ENCODE measurements around the gene SIRT2.
A peak's percentile ranks its signal among the peaks of the same experiment; 100 is the strongest.
"Not testable (repeated sequence)": the region's sequence is repeated elsewhere in the genome, so short reads cannot be mapped to it uniquely, and the experiment has no call there.

SIRT2 gene

GRCh38 chr19:38899447-38900201, at the start of gene SIRT2, which contains the start of gene NFKBIB:
Gene SIRT2 (minus strand): TSS chr19:38899618. CDS start chr19:38899521, 97 bp downstream.
Gene NFKBIB (plus strand): TSS chr19:38899969. CDS start chr19:38900033, 64 bp downstream.
- peak; percentile 91 to 95 for DNase-seq (ENCODE audit: low read depth in 2 of 2)

GRCh38 chr19:38946229-38947010, 47.0 kb upstream of the SIRT2 start:
- no peak for DNase-seq (ENCODE audit: low read depth in 2 of 2)

- no peak for DNase-seq (ENCODE audit: low read depth in 2 of 2)
Observed at GRCh38 chr19:38945562-38946228, 46.3 kb upstream of the SIRT2 start.

DNA sequence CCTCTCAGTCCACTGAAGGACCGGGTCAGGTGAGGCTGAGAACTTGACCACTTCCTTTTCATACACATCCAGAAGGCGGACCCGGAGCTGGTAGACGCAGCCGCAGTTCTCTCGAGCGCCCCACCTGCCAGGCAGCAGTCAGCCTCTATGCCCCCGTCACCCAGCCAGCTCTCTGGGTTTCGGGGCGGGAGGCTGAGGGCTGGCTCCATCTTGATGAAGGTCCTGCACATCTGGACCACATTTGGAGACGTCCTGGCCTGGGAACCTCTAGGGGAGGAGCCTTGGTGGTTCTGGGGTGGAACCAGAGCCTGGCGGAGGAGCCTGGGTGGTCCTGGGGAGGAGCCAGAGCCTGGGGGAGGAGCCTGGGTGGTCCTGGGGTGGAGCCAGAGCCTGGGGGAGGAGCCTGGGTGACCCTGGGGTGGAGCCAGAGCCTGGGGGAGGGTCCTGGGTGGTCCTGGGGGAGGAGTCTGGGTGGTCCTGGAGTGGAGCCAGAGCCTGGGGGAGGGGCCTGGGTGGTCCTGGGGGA, 45.6 kb upstream of the SIRT2 start:
- DNase-seq (ENCODE audit: low read depth in 2 of 2) = no peak

DNA sequence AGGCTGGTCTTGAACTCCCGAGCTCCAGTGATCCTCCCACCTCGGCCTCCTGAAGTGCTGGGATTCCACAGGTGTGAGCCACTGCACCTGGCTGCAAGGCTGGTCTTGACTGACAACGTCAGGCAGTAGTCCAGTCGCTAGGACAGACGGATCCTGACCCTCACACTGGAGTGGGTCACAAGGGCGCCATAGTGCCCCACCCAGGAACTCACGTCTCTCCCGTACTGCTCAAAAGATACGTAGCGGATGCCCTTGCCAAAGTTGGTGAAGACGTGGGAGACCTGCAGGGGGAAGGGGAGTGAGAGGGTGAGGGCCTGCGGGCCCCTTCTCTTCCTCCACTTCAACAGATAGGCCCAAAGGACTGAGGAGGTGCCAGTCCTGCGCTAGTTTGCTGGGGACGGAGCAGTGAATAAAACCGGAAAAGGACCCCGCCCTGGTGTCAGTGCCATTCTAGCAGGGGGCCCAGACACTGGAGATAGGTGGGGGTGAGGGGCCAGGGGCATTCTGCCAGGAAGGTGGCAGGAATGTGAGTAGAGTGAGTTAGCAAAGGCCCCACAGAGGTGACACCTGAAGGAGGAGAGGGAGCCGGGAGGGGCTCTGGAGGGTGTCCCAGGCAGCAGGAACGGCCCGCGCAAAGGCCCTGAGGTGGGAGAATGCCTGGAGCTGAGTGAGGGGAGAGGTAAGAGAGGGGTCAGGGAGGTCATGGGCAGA, 43.2 kb upstream of the SIRT2 start:
- no peak for DNase-seq (ENCODE audit: low read depth in 2 of 2)

DNA sequence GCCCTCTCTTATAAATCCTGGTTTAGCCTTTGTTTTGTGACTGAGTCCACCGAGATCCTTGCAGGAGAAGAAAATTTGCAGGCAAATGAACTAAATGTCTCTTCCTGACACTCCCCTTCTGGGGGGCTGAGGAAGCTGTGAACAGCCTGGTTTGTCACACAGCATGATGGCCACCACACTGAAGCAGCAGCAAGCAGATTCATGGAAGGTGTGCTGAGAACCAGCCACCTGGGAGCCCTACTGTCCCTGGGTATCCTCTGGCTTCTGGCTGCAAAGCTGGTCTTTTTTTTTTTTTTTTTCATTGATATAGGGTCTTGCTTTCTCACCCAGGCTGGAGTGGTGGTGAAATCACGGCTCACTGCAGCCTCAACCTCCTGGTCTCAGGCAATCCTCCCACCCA, 42.6 kb upstream of the SIRT2 start:
- DNase-seq (ENCODE audit: low read depth in 2 of 2) = no peak

DNA sequence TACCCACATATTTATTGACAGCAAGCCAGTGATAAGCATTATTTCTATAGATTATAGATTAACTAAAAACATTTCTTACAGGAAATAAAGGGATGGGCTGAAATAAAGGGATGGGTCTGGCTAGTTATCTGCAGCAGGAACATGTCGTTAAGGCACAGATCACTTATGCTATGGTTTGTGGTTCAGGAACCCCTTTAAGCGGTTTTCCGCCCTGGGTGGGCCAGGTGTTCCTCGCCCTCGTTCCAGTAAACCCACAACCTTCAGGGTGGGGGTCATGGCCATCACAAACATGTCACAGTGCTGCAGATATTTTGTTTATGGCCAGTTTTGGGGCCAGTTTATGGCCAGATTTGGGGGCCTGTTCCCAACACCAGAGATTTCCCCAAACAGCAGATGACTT, 42.0 kb upstream of the SIRT2 start:
- not testable (repeated sequence) for DNase-seq (ENCODE audit: low read depth in 2 of 2)

- DNase-seq (ENCODE audit: low read depth in 2 of 2) = no peak
Observed at GRCh38 chr19:38939957-38940356, 40.5 kb upstream of the SIRT2 start.

DNA sequence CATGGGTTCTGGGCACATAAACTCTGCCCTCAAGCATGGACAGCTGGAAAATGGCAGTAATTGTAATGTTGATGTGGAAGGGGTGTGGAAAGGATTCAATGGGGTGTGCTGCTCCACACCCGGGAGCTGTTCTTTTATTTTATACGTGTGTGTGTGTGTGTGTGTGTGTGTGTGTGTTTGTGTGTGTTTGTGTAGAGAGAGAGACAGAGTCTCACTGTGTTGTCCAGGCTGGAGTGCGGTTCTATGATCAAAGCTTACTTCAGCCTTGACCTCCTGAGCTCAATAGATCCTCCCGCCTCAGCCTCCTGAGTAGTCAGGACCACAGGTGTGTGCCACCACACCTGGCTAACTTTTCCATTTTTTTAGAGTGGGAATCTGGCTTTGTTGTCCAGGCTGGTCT, 34.1 kb upstream of the SIRT2 start:
- DNase-seq (ENCODE audit: low read depth in 2 of 2) = no peak

DNA sequence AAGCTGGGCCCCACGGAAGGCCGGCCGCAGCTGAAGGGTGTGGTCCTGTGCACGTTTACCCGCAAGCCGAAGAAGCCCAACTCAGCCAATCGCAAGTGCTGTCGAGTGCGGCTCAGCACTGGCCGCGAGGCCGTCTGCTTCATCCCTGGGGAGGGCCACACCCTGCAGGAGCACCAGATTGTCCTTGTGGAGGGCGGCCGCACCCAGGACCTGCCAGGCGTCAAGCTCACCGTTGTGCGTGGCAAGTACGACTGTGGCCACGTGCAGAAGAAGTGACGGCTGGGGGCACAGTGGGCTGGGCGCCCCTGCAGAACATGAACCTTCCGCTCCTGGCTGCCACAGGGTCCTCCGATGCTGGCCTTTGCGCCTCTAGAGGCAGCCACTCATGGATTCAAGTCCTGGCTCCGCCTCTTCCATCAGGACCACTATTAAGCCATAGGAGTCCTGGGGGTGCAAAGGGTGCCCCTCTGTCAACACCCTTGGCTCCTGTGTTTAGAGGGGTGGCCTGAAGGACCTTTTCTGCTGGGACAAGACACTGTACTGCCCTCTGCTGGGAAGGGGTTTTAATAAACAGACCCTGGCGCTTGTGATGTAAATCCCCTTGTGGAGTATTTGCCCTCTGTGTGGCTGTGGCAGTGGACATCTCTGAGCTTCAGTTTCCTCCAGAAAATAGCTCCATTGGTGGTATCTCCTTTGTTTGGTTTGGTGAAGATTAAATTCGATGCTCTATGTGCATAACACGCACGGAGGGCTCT, 33.2 kb upstream of the SIRT2 start:
- DNase-seq (ENCODE audit: low read depth in 2 of 2) = peak in 1 of 2 donors; percentile 26

DNA sequence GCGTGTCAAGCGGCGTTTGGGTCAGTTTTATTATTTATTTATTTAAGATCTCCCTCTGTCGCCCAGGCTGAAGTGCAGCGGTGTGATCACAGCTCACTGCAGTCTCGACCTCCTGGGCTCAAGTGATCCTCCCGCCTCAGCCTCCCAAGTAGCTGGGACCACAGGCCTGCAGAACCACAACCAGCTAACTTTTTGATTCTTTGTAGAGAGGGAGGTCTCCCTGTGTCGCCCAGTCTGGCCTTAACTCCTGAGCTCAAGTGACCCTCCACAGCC, 32.0 kb upstream of the SIRT2 start:
- DNase-seq (ENCODE audit: low read depth in 2 of 2) = no peak

GRCh38 chr19:38930776-38931520, 31.5 kb upstream of the SIRT2 start, which contains the start of gene MRPS12:
Gene MRPS12 (plus strand): TSS chr19:38930944. CDS start chr19:38931295, 351 bp downstream.
- DNase-seq (ENCODE audit: low read depth in 2 of 2) = peak; percentile 93 to 95

DNA sequence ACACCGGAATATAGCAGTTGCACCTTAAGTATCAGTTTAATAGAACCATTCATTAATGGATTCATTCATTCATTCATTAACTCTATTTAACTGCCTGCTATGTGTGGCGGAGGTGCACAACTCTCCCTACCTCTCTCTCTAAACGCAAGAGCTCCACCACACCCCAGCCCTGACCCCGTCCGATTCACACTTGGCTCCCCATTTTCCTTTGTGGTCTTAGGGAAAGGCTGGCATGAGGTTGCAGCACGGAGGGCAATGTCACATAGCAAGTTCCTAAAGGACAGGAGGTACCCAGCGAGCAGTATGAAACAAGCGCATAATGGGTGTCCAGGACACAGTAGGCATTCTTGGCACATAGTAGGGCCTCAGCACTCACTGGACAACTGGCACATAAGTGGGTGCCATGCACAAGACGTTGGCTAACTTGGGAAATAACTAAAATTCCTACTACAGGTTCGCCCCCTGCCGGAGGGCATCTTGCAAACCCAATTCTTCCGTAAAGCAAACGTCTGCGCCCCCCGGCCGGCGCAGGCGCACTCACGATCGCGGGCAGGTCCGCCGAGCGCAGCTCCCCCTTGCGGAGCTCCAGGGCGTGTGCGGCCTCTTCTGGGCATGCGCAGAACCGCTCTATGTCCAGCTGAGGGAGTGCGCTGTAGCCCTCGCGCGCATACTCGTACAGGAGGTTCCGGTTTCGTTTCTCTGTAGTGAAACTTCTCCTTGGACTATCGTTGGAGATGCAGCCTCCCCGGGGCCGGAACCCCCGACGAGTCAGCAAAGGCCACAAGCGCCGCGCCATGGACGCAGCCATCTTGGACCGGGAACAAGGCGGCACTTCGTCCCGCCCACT, 30.7 kb upstream of the SIRT2 start, which contains the start of gene SARS2:
Gene SARS2 (minus strand): TSS at position 835 of the 847 bp plus-strand sequence. CDS start 27 bp downstream, at position 808.
- peak; percentile 86 to 91 for DNase-seq (ENCODE audit: low read depth in 2 of 2)

DNA sequence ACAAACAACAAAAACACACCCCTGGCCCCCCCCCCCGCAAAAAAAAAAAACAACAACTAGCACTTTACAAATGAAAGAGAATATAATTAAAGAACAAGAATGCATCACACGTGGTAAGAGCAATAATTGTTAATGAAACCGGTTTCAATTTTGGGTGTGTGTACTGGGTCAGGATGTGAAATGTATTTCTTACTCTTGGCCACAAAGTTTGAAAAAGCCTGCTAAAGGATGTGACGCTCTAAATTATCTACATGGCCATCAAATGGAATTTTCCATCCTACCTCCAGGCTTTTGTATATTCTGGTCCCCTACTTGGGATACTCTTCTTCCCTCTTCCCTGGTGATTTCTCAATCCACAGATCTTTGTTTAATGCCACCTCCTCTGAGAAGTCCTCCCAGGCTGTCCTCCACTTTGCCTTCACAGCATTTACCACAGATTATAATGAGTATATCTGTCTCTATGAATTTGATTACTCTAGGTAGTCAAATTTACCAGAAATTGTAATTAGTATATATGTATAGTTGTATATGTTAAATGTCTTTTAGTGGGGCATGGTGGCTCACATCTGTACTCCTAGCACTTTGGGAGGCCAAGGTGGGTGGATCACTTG, 29.1 kb upstream of the SIRT2 start:
- no peak for DNase-seq (ENCODE audit: low read depth in 2 of 2)

DNA sequence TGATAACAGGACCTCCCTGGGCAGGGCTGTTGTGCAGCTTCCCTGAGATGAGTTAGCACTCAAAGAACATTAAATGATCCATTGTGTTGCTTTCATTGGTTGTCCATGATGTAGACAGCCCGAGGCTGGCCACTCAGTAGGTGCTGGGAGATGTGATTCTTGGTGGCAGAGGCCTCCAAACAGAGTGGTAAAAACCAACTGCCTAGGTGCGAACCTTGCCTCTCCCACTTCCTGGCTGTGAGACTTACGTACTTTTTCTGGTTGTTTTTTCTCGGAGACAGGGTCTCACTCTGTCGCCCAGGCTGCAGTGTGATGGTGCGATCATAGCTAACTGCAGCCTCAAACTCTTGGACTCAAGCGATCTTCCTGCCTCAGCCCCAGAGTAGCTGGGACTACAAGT, 25.0 kb upstream of the SIRT2 start:
- no peak for DNase-seq (ENCODE audit: low read depth in 2 of 2)

- no peak for DNase-seq (ENCODE audit: low read depth in 2 of 2)
Observed at GRCh38 chr19:38922482-38922881, 23.1 kb upstream of the SIRT2 start.

DNA sequence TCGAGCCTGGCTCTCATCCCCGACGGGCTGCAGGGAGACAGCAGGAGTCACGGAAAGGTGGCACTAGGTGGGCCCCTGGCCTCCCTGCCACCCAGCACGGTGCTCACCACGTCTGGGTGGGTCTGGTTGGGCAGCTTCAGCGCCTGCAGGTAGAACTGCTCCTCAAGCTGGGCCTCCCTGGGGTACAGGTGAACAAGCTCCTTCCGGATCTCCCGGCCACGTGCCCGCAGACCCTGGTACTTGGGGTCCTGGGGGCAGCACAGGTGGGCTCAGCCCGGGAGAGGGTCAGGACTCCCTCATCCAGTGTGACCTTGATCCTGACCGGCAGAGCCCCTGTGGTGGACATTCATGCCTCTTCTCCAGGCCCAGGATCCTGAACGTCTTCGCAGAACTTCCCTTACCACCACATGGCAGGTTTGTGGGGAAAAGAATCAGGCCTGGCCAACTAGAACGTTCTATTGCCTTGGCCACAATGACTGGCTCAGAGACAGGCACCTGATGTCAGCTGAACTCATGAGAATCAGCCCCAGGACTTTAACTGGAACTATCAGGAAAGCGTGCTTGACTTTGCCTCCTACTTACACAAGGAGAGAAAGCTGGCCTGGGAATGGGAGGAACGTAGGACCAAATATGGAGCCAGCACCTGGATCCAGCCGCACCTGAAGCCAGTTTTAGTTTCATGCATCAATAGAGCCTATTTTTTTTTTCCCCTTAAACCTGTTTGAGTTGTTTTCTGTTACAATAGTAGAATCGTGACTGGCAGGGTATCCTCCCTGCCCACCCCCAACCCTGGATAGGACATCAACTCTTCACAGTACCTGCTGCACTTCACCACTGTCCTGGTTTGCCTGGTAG, 22.2 kb upstream of the SIRT2 start:
- no peak for DNase-seq (ENCODE audit: low read depth in 2 of 2)
